PC-3 (cell line): ENCODE measurements around the gene CACNA1C. TPM values are rescaled to one million over a fixed set of nuclear protein-coding genes. Genes with fewer than 3 reads are reported as not detected.

Experiments used
- ATAC-seq: fragments of 200-7000 bp; cut with Tn5 transposase; 2 replicates; pipeline ENCODE4 v1.9.1; 2020; ENCODE audit warnings: mild to moderate bottlenecking, moderate library complexity
- BruUV-seq: library from RNA; stranded (reverse); fragments of 400-500 nt; replicated peaks from 2 replicates; lab custom pipeline; 2021; lab: Mats Ljungman, UMichigan
- CTCF ChIA-PET: fragments of 300-600 bp; sonication (Branson Sonifier 250); formaldehyde crosslinking; loops from one replicate; lab custom pipeline; 2022; ENCODE audit warnings: antibody characterized with exemption; lab: Charles Lee
- POLR2A ChIA-PET: fragments of 300-600 bp; sonication (Branson Sonifier 250); formaldehyde crosslinking; loops from one replicate; lab custom pipeline; 2022; ENCODE audit warnings: antibody characterized with exemption; ENCODE audit not compliant: unreplicated experiment; lab: Charles Lee
- DNase-seq: peaks from one replicate; pipeline ENCODE4 v3.0.0-alpha.2; 2015
- H2AFZ ChIP-seq: fragments of 300-600 bp; sonication (generic); 2 replicates; pipeline ENCODE4 v1.6.0; 2016; ENCODE audit warnings: antibody characterized with exemption, low read length
- H3F3A ChIP-seq: fragments of 300-600 bp; sonication (generic); one replicate; pipeline ENCODE4 v1.6.0; 2017; ENCODE audit warnings: antibody characterized with exemption, low read length, control low read depth, mild to moderate bottlenecking; ENCODE audit not compliant: unreplicated experiment
- H3K27ac ChIP-seq: fragments of 300-600 bp; sonication (generic); 2 replicates; pipeline ENCODE4 v1.5.1; 2016; ENCODE audit warnings: mild to moderate bottlenecking, low read length
- H3K27me3 ChIP-seq: fragments of 300-600 bp; sonication (generic); 2 replicates; pipeline ENCODE4 v1.6.1; 2016; ENCODE audit warnings: low read length, mixed read lengths
- H3K36me3 ChIP-seq: fragments of 300-600 bp; sonication (generic); 2 replicates; pipeline ENCODE4 v1.6.1; 2016; ENCODE audit warnings: low read depth, mixed run types, low read length, mixed read lengths
- H3K4me1 ChIP-seq: fragments of 300-600 bp; sonication (generic); 2 replicates; pipeline ENCODE4 v1.5.1; 2016; ENCODE audit warnings: low read length; ENCODE audit not compliant: insufficient read depth
- H3K4me2 ChIP-seq: fragments of 300-600 bp; sonication (generic); 2 replicates; pipeline ENCODE4 v1.6.0; 2016; ENCODE audit warnings: low read length
- H3K4me3 ChIP-seq: fragments of 300-600 bp; sonication (generic); 2 replicates; pipeline ENCODE4 v1.5.1; 2016; ENCODE audit warnings: mild to moderate bottlenecking, low read length, mixed read lengths
- H3K79me2 ChIP-seq: fragments of 300-600 bp; sonication (generic); 2 replicates; pipeline ENCODE4 v1.6.1; 2017; ENCODE audit warnings: low read length, mixed read lengths
- H3K9ac ChIP-seq: fragments of 300-600 bp; sonication (generic); 2 replicates; pipeline ENCODE4 v1.6.0; 2016; ENCODE audit warnings: mild to moderate bottlenecking, low read length
- H3K9me2 ChIP-seq: fragments of 300-600 bp; sonication (generic); replicated peaks from 2 replicates; pipeline ENCODE4 v1.6.1; 2016; ENCODE audit warnings: mixed run types, low read length, mixed read lengths
- H3K9me3 ChIP-seq: fragments of 300-600 bp; sonication (generic); 2 replicates; pipeline ENCODE4 v1.6.1; 2016; ENCODE audit warnings: low read length, mixed read lengths
- H4K20me1 ChIP-seq: fragments of 300-600 bp; sonication (generic); 2 replicates; pipeline ENCODE4 v1.6.1; 2016; ENCODE audit warnings: low read length, mixed read lengths
- CTCF ChIP-seq: fragments of 300-600 bp; sonication (generic); conservative IDR thresholded peaks from 2 replicates; pipeline ENCODE4 v1.5.1; 2017; ENCODE audit warnings: antibody characterized with exemption, low read depth, mild to moderate bottlenecking, low read length
- EZH2 ChIP-seq: fragments of 300-600 bp; sonication (generic); IDR thresholded peaks from one replicate; pipeline ENCODE4 v1.6.1; 2017; ENCODE audit warnings: antibody characterized with exemption, mild to moderate bottlenecking, low read length; ENCODE audit not compliant: unreplicated experiment
- EZH2phosphoT487 ChIP-seq: fragments of 300-600 bp; sonication (generic); IDR thresholded peaks from 2 replicates; pipeline ENCODE4 v1.6.1; 2018; ENCODE audit warnings: mild to moderate bottlenecking, antibody characterized with exemption, low read length, borderline replicate concordance
- intact Hi-C: fragments of 100-400 bp; cut with micrococcal nuclease; formaldehyde crosslinking; loops from 2 replicates; pipeline ENCODE4 v1.9.0; 2023
- total RNA-seq: library from RNA; depleted of rRNA; stranded (reverse); fragments of >200 nt; gene quantifications from 2 replicates; pipeline ENCODE4 v1.2.3, GENCODE V29; 2014

CACNA1C gene
- total RNA-seq, 1 experiment from 2014 or later, result not detected

- BruUV-seq, result no TSS peak
- no peak overlapping the region for H3K4me3 ChIP-seq
- ChIA-PET CTCF (no interaction called here), POLR2A (no interaction called here)
- no peak for DNase-seq
- no peak for ATAC-seq
- no peaks in the 10 kb centered on the region for H3K9me2 ChIP-seq
- H3K4me2 ChIP-seq, result no peak overlapping the region
- H3K4me1 ChIP-seq, result no peaks in the 10 kb centered on the region
- no peak overlapping the region for H3K9ac ChIP-seq
- peaks cover 50% of the 10 kb centered on the region for H3K27me3 ChIP-seq
- H4K20me1 ChIP-seq, result no peaks in the 10 kb centered on the region
- H3F3A ChIP-seq, result no peaks in the 10 kb centered on the region
- H3K79me2 ChIP-seq, result no peaks in the 10 kb centered on the region
- no peaks in the 10 kb centered on the region for H3K36me3 ChIP-seq
- TF ChIP-seq EZH2 (no peak), EZH2phosphoT487 (no peak), CTCF (no peak)
- intact Hi-C loops, result no loop called here
- no peak overlapping the region for H2AFZ ChIP-seq
- no peak overlapping the region for H3K27ac ChIP-seq
- H3K9me3 ChIP-seq, result no peaks in the 10 kb centered on the region
Measured at GRCh38 chr12:2580821-2581220, 528.0 kb downstream of the CACNA1C start.

- no peak overlapping the region for H3K9ac ChIP-seq
- no peak overlapping the region for H3K27ac ChIP-seq
- no peaks in the 10 kb centered on the region for H3K36me3 ChIP-seq
- no peaks in the 10 kb centered on the region for H4K20me1 ChIP-seq
- no peak overlapping the region for H2AFZ ChIP-seq
- no TSS peak for BruUV-seq
- CTCF ChIA-PET, result no interaction called here
- no peaks in the 10 kb centered on the region for H3K4me1 ChIP-seq
- H3K27me3 ChIP-seq, result peaks cover 49% of the 10 kb centered on the region
- no peaks in the 10 kb centered on the region for H3K9me3 ChIP-seq
- POLR2A ChIA-PET, result no interaction called here
- H3K4me2 ChIP-seq, result no peak overlapping the region
- H3K9me2 ChIP-seq, result no peaks in the 10 kb centered on the region
- no peaks in the 10 kb centered on the region for H3F3A ChIP-seq
- H3K79me2 ChIP-seq, result no peaks in the 10 kb centered on the region
- H3K4me3 ChIP-seq, result no peak overlapping the region
- intact Hi-C loops, result no loop called here
- DNase-seq (no peak), ATAC-seq (no peak)
- TF ChIP-seq EZH2, result no peak
- TF ChIP-seq EZH2phosphoT487, result no peak
- no peak for TF ChIP-seq CTCF
Measured at GRCh38 chr12:2581293-2582045, 528.7 kb downstream of the CACNA1C start.

- no peak for DNase-seq
- Histone ChIP-seq H3K4me3 (no peak overlapping the region), H3K36me3 (no peaks in the 10 kb centered on the region), H3K4me2 (no peak overlapping the region), H3K9me2 (no peaks in the 10 kb centered on the region), H3K4me1 (no peaks in the 10 kb centered on the region), H3K27me3 (peaks cover 51% of the 10 kb centered on the region), H3F3A (no peaks in the 10 kb centered on the region), H3K9ac (no peak overlapping the region), H3K9me3 (no peaks in the 10 kb centered on the region), H2AFZ (no peak overlapping the region), H3K27ac (no peak overlapping the region), H4K20me1 (no peaks in the 10 kb centered on the region), H3K79me2 (no peaks in the 10 kb centered on the region)
- ChIA-PET POLR2A (no interaction called here), CTCF (no interaction called here)
- ATAC-seq, result no peak
- intact Hi-C loops, result no loop called here
- no TSS peak for BruUV-seq
- TF ChIP-seq CTCF (no peak), EZH2 (no peak), EZH2phosphoT487 (no peak)
Measured at GRCh38 chr12:2582631-2583030, 529.8 kb downstream of the CACNA1C start.
